CD4-positive, alpha-beta T cell (primary cell): ENCODE results near the gene KRAS. TPM values are rescaled to one million over a fixed set of nuclear protein-coding genes. Genes with fewer than 3 reads are reported as not detected.

Source experiments
- ATAC-seq: fragments of 200-7000 bp; cut with Tn5 transposase; one replicate; pipeline ENCODE4 v1.10.0; 2022; ENCODE audit warnings: mild to moderate bottlenecking; ENCODE audit not compliant: poor library complexity
- CTCF ChIA-PET: fragments of 350-600 bp; sonication (Branson Sonifier 250); formaldehyde crosslinking; loops from one replicate; lab custom pipeline; 2021; ENCODE audit warnings: antibody characterized with exemption, inconsistent platforms; lab: Charles Lee
- POLR2A ChIA-PET: fragments of 350-600 bp; sonication (Branson Sonifier 250); formaldehyde crosslinking; loops from one replicate; lab custom pipeline; 2021; ENCODE audit warnings: antibody characterized with exemption, inconsistent platforms; lab: Charles Lee
- DNase-seq, 14 experiments: peaks; one replicate each; pipeline ENCODE4 v3.0.0-alpha.2; 2013 to 2020; ENCODE audit warnings: mixed read lengths in 2 of 14
- H3K27ac ChIP-seq, 2 donors: one replicate each; pipeline versions ENCODE4 v1.5.1 to v1.7.0; 2013; ENCODE audit warnings: low read length in 2 of 2, low read depth in 1 of 2, mild to moderate bottlenecking in 1 of 2
- H3K27me3 ChIP-seq, 2 experiments: 1 replicate in 1 of 2; 2 replicates in 1 of 2; pipeline versions ENCODE4 v1.6.1 to v1.7.0; 2013; ENCODE audit warnings: low read length in 2 of 2, control low read depth in 1 of 2, mild to moderate bottlenecking in 1 of 2, moderate library complexity in 1 of 2; ENCODE audit not compliant: insufficient read depth in 2 of 2, control insufficient read depth in 1 of 2
- H3K36me3 ChIP-seq: one replicate; pipeline ENCODE4 v1.6.1; 2013; ENCODE audit warnings: low read length, control low read depth; ENCODE audit not compliant: insufficient read depth
- H3K4me1 ChIP-seq: one replicate; pipeline ENCODE4 v1.6.1; 2013; ENCODE audit warnings: low read length, control low read depth; ENCODE audit not compliant: insufficient read depth
- H3K4me3 ChIP-seq: one replicate; pipeline ENCODE4 v1.5.1; 2013; ENCODE audit warnings: mild to moderate bottlenecking, low read length, moderate library complexity
- H3K9me3 ChIP-seq, 2 experiments: 1 replicate in 1 of 2; 2 replicates in 1 of 2; pipeline versions ENCODE4 v1.6.1 to v1.7.0; 2013; ENCODE audit warnings: low read length in 2 of 2, mild to moderate bottlenecking in 2 of 2, control low read depth in 1 of 2, moderate library complexity in 1 of 2; ENCODE audit not compliant: control insufficient read depth in 1 of 2, insufficient read depth in 1 of 2
- H3K27ac Mint-ChIP-seq: one replicate; pipeline ENCODE4 v1.8.0; 2020; ENCODE audit warnings: mixed read lengths
- H3K27me3 Mint-ChIP-seq: one replicate; pipeline ENCODE4 v1.8.0; 2021; ENCODE audit warnings: mixed read lengths
- H3K36me3 Mint-ChIP-seq: one replicate; pipeline ENCODE4 v1.8.0; 2021; ENCODE audit warnings: low read depth, mixed read lengths
- H3K4me1 Mint-ChIP-seq: one replicate; pipeline ENCODE4 v1.8.0; 2021; ENCODE audit warnings: low read depth, mixed read lengths
- H3K4me3 Mint-ChIP-seq: one replicate; pipeline ENCODE4 v1.8.0; 2020; ENCODE audit warnings: mild to moderate bottlenecking, mixed read lengths
- H3K9me3 Mint-ChIP-seq: one replicate; pipeline ENCODE4 v1.8.0; 2020; ENCODE audit warnings: mixed read lengths
- CTCF ChIP-seq: fragments of 200-600 bp; IDR thresholded peaks from one replicate; pipeline ENCODE4 v1.8.0; 2022; ENCODE audit warnings: antibody characterized with exemption, mild to moderate bottlenecking
- intact Hi-C, 2 experiments: fragments of 100-400 bp; cut with DNase I in 1 of 2; cut with micrococcal nuclease in 1 of 2; formaldehyde crosslinking; loops; one replicate each; pipeline versions ENCODE4 v1.15.1 to v1.9.0; 2023 to 2025; cut with DNase I, micrococcal nuclease
- total RNA-seq, 174 experiments: library from RNA in 2 of 174; stranded (reverse) in 2 of 174; gene quantifications; one replicate each; pipeline ENCODE4 v1.2.3 and lab custom pipeline; 2021 to 2026

The KRAS gene
- total RNA-seq, 2 experiments from 2014 or later = 45.0 to 48.7 TPM

- intact Hi-C loops = loop anchor here in 1 of 2 experiments (5.0 kb wide), 1 partner anchor 42 kb away; no protein-coding TSS in a partner anchor
- H3K27ac Mint-ChIP-seq = peak overlapping the region; percentile 69
- ChIA-PET POLR2A (no interaction called here), CTCF (no interaction called here)
- no peak for TF ChIP-seq CTCF
- H3K4me1 Mint-ChIP-seq = peaks cover 47% of the 10 kb centered on the region
- Histone ChIP-seq H3K4me1 (peaks cover 17% of the 10 kb centered on the region), H3K27ac (no peak overlapping the region), H3K27me3 (no peaks in the 10 kb centered on the region), H3K4me3 (no peak overlapping the region), H3K9me3 (no peaks in the 10 kb centered on the region), H3K36me3 (no peaks in the 10 kb centered on the region)
- DNase-seq (no peak), ATAC-seq (no peak)
- no peak overlapping the region for H3K4me3 Mint-ChIP-seq
- no peaks in the 10 kb centered on the region for H3K27me3 Mint-ChIP-seq
- no peaks in the 10 kb centered on the region for H3K9me3 Mint-ChIP-seq
- H3K36me3 Mint-ChIP-seq = no peaks in the 10 kb centered on the region
Observed at GRCh38 chr12:25284024-25284423, 33.3 kb upstream of the KRAS start.

GRCh38 chr12:25283006-25283405 lies 32.3 kb upstream of the KRAS start:
- ATAC-seq = no peak
- Histone ChIP-seq H3K27ac (no peak overlapping the region), H3K9me3 (no peaks in the 10 kb centered on the region), H3K4me3 (no peak overlapping the region), H3K36me3 (no peaks in the 10 kb centered on the region), H3K4me1 (peaks cover 17% of the 10 kb centered on the region), H3K27me3 (no peaks in the 10 kb centered on the region)
- DNase-seq = no peak
- no peak for TF ChIP-seq CTCF
- intact Hi-C loops = loop anchor here in 1 of 2 experiments (5.0 kb wide), 1 partner anchor 41 kb away; no protein-coding TSS in a partner anchor
- Mint-ChIP-seq H3K27ac (peak overlapping the region; percentile 69), H3K27me3 (no peaks in the 10 kb centered on the region), H3K4me3 (peak overlapping the region; percentile 30), H3K36me3 (no peaks in the 10 kb centered on the region), H3K9me3 (no peaks in the 10 kb centered on the region), H3K4me1 (peaks cover 47% of the 10 kb centered on the region)
- CTCF ChIA-PET = no interaction called here
- POLR2A ChIA-PET = interaction anchor here (0.8 kb wide), 1 partner anchor 32 kb away, joined by 3 read pairs; the partner anchor contains the start of gene KRAS

- ATAC-seq (no peak), DNase-seq (peak in 2 of 14 experiments; percentile 11 to 48)
- no peak for TF ChIP-seq CTCF
- Mint-ChIP-seq H3K4me1 (peaks cover 51% of the 10 kb centered on the region), H3K36me3 (no peaks in the 10 kb centered on the region), H3K27ac (peak overlapping the region; percentile 74), H3K9me3 (no peaks in the 10 kb centered on the region), H3K27me3 (no peaks in the 10 kb centered on the region), H3K4me3 (peak overlapping the region; percentile 49)
- Histone ChIP-seq H3K4me1 (peaks cover 17% of the 10 kb centered on the region), H3K4me3 (no peak overlapping the region), H3K36me3 (no peaks in the 10 kb centered on the region), H3K9me3 (no peaks in the 10 kb centered on the region), H3K27me3 (no peaks in the 10 kb centered on the region), H3K27ac (peak overlapping the region; percentile 27 to 65)
- ChIA-PET POLR2A (interaction anchor here (0.7 to 2.4 kb wide), 3 partner anchors 29 to 97 kb away, joined by 3 to 8 read pairs (median 7); partner anchors contain the start of gene KRAS), CTCF (no interaction called here)
- intact Hi-C loops = loop anchor here in 1 of 2 experiments (5.0 kb wide), 1 partner anchor 38 kb away; no protein-coding TSS in a partner anchor
Observed at GRCh38 chr12:25280082-25280481, 29.4 kb upstream of the KRAS start.
